T-helper 2 cell treated with Interferon-gamma antibody and Interleukin-4, amounts not matched to agents 5 μg/mL and 100 μg/mL, for 36 hours (primary cell): ENCODE data around the gene ACLY.

Source experiments
- DNase-seq: peaks from one replicate; pipeline ENCODE4 v3.0.0; 2021; ENCODE audit warnings: low spot score
- H3K27ac Mint-ChIP-seq: one replicate; pipeline ENCODE4 v1.8.0; 2021; ENCODE audit warnings: mild to moderate bottlenecking, mixed read lengths
- H3K27me3 Mint-ChIP-seq: one replicate; pipeline ENCODE4 v1.8.0; 2021; ENCODE audit warnings: low read depth, mixed read lengths
- H3K36me3 Mint-ChIP-seq: one replicate; pipeline ENCODE4 v1.8.0; 2021; ENCODE audit warnings: low read depth, mixed read lengths
- H3K4me1 Mint-ChIP-seq: one replicate; pipeline ENCODE4 v1.8.0; 2021; ENCODE audit warnings: low read depth, mixed read lengths
- H3K4me3 Mint-ChIP-seq: one replicate; pipeline ENCODE4 v1.8.0; 2022; ENCODE audit warnings: mild to moderate bottlenecking, moderate library complexity, mixed read lengths
- H3K9me3 Mint-ChIP-seq: one replicate; pipeline ENCODE4 v1.8.0; 2021; ENCODE audit warnings: mixed read lengths

The ACLY gene

DNA sequence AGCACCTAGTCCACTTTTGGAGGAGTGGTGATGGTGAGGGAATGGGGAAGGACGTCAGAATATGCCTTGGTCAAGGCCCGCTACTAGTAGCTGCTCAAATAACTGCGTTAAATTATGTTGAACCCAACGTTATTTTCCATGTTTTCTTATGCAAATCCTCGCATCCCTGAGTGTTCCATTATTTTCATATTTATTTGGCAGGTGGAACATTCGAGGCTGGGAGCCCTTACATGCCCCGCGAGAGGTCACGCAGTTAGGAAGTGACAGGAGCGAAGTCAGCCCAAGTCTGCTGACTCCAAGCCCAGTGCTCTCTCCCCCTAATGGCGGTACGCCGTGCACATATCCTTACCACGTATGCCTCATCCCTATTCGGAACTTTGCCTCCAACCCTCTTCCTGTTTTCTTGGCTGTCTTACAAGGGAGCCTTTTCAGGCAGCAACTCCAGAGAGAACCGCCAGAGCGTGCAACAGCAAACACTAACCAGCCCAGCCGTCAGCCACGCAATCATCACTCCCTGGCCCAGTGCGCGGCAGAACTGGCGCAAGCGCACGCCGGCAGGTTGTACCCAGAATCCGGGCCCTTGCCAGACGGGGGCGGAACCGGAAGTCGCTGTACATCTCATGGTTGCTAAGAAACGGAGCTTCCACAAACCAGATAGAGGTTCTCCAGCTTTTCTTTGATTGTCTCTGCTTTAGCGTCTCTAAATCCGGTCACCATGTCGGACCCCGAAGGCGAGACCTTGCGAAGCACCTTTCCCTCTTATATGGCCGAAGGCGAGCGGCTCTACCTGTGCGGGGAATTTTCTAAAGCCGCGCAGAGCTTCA lies 11.5 kb upstream of the ACLY start, which contains the start of gene ODAD4:
ODAD4 (plus strand) TSS at position 609 of the 824 bp plus-strand sequence; CDS start at position 716, 107 bp downstream.
- H3K4me3 Mint-ChIP-seq, result peak within 1 kb of the TSS; percentile 95
- peaks cover 9% of the 10 kb centered on the region for H3K36me3 Mint-ChIP-seq
- H3K27ac Mint-ChIP-seq, result peak within 1 kb of the TSS; percentile 95
- H3K27me3 Mint-ChIP-seq, result no peaks in the 10 kb centered on the region
- H3K4me1 Mint-ChIP-seq, result peaks cover 45% of the 10 kb centered on the region
- H3K9me3 Mint-ChIP-seq, result no peaks in the 10 kb centered on the region
- DNase-seq, result peak; percentile 97

GRCh38 chr17:41928693-41929251 lies 10.0 kb upstream of the ACLY start:
- Mint-ChIP-seq H3K9me3 (no peaks in the 10 kb centered on the region), H3K4me3 (peak overlapping the region; percentile 95), H3K4me1 (peaks cover 42% of the 10 kb centered on the region), H3K27ac (peak overlapping the region; percentile 95), H3K36me3 (peaks cover 6% of the 10 kb centered on the region), H3K27me3 (no peaks in the 10 kb centered on the region)
- no peak for DNase-seq

- Mint-ChIP-seq H3K4me1 (peaks cover 26% of the 10 kb centered on the region), H3K36me3 (peaks cover 8% of the 10 kb centered on the region), H3K4me3 (no peak overlapping the region), H3K27ac (peak overlapping the region; percentile 31), H3K9me3 (no peaks in the 10 kb centered on the region), H3K27me3 (no peaks in the 10 kb centered on the region)
- DNase-seq, result no peak
These were observed 7.3 kb upstream of the ACLY start for GRCh38 chr17:41925991-41926590.

- Mint-ChIP-seq H3K27ac (no peak overlapping the region), H3K36me3 (peaks cover 11% of the 10 kb centered on the region), H3K27me3 (no peaks in the 10 kb centered on the region), H3K4me3 (no peak overlapping the region), H3K9me3 (no peaks in the 10 kb centered on the region), H3K4me1 (peaks cover 20% of the 10 kb centered on the region)
- no peak for DNase-seq
These were observed 1.8 kb upstream of the ACLY start for GRCh38 chr17:41920580-41920955.

- Mint-ChIP-seq H3K9me3 (no peaks in the 10 kb centered on the region), H3K4me1 (peaks cover 23% of the 10 kb centered on the region), H3K36me3 (peaks cover 13% of the 10 kb centered on the region), H3K27ac (peak overlapping the region; percentile 53), H3K27me3 (no peaks in the 10 kb centered on the region), H3K4me3 (peak overlapping the region; percentile 96)
- no peak for DNase-seq
These were observed 1.3 kb upstream of the ACLY start for GRCh38 chr17:41919840-41920579.

DNA sequence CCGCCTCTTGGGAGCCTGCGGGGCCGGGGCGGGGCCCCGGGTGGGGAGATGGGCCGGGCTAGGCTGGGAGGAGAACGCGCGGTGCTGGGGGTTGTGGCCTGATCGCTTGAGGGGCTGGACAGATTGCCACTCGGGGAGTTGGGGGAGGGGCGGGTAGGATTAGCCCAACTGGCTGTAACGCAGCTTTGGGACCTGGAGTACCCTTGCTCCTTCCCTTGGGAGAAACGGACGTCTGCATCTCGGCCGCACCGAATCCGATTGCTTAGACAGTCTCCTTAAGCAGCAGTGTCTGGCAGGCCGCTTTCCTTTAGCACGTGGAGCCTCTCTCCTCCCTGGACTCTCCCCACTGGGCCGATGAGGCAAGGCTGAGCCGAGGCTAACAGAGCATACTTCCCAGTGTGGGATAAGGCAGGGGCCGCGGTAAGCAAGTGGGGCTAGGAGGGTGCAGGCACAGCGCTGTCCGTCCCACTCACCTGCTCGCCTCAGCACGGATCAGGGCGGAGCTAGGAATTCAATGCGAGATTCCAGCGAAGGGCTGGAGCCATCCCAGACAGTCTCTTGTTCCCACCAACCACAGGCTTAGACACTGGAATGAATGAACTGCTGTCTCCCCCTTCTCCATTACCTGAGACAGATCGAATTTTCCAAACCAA lies 540 bp upstream of the ACLY start:
- DNase-seq, result no peak
- Mint-ChIP-seq H3K36me3 (peaks cover 13% of the 10 kb centered on the region), H3K27ac (peak overlapping the region; percentile 94), H3K4me3 (peak overlapping the region; percentile 96), H3K27me3 (no peaks in the 10 kb centered on the region), H3K4me1 (peaks cover 30% of the 10 kb centered on the region), H3K9me3 (no peaks in the 10 kb centered on the region)

DNA sequence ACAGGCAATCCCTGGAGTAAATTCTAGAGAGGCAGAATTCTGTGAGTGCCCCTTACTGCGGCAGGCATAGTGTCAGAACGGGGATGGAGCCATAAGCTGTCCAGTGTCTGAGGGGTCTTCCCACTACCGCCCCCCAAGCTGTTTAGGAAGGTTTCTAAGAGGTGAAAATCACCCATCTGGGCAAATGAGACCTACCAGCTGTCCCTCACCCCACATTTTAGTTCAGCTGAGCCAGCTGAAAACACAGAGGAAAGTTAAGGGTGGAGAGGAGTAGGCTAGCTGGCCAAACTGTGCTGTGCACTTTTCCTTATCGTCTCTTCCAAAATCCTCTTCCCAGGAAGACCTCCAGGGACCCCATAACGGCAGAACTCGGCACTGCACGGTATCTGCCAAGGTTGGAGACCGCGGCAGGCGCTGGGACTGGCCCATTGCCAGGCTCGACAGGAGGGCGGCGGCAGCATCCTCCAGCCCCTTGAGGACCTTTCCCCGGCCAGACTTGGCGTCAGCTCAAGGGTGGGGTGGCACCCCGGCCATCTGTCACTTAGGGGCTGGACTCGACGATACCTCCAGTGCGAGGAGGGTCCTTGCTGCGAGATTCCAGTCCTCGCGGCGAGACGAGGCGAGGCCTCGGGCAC lies 955 bp downstream of the ACLY start:
- Mint-ChIP-seq H3K4me3 (peak overlapping the region; percentile 96), H3K4me1 (peaks cover 36% of the 10 kb centered on the region), H3K36me3 (peaks cover 23% of the 10 kb centered on the region), H3K27me3 (no peaks in the 10 kb centered on the region), H3K9me3 (no peaks in the 10 kb centered on the region), H3K27ac (peak overlapping the region; percentile 71)
- DNase-seq, result peak; percentile 30

GRCh38 chr17:41917192-41917591 lies 1.6 kb downstream of the ACLY start:
- peak overlapping the region; percentile 96 for H3K4me3 Mint-ChIP-seq
- H3K36me3 Mint-ChIP-seq, result peaks cover 27% of the 10 kb centered on the region
- H3K27me3 Mint-ChIP-seq, result no peaks in the 10 kb centered on the region
- peak overlapping the region; percentile 71 for H3K27ac Mint-ChIP-seq
- peaks cover 36% of the 10 kb centered on the region for H3K4me1 Mint-ChIP-seq
- DNase-seq, result no peak
- no peaks in the 10 kb centered on the region for H3K9me3 Mint-ChIP-seq

DNA sequence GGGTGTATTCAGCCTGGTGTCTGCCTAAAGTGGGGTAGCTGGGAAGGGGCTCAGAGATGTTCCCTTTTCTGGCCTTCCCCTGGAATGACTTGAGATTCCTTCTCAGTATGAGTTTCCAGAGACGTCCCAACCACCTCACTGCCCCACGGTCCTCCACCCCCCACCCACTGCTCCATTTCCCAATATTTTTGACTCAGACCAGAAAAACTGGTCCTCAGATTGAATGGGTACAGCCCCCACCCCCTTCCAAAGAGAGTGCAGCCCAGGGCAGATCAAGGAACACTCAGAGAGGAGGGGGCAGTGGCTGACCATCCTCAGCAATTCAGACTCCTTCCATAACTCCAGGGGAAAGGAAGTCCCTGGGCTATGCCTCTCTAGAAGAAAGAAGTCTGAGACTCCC lies 3.2 kb downstream of the ACLY start:
- Mint-ChIP-seq H3K27me3 (no peaks in the 10 kb centered on the region), H3K9me3 (no peaks in the 10 kb centered on the region), H3K4me3 (peak overlapping the region; percentile 58), H3K27ac (peak overlapping the region; percentile 24), H3K36me3 (peaks cover 41% of the 10 kb centered on the region), H3K4me1 (peaks cover 36% of the 10 kb centered on the region)
- DNase-seq, result no peak

- DNase-seq, result no peak
- Mint-ChIP-seq H3K4me3 (no peak overlapping the region), H3K4me1 (peaks cover 34% of the 10 kb centered on the region), H3K27ac (no peak overlapping the region), H3K9me3 (no peaks in the 10 kb centered on the region), H3K36me3 (peaks cover 46% of the 10 kb centered on the region), H3K27me3 (no peaks in the 10 kb centered on the region)
These were observed 3.7 kb downstream of the ACLY start for GRCh38 chr17:41915020-41915419.

GRCh38 chr17:41914358-41914766 lies 4.4 kb downstream of the ACLY start:
- Mint-ChIP-seq H3K4me3 (no peak overlapping the region), H3K9me3 (no peaks in the 10 kb centered on the region)

GRCh38 chr17:41913798-41914197 lies 5.0 kb downstream of the ACLY start:
- Mint-ChIP-seq H3K4me1 (peaks cover 26% of the 10 kb centered on the region), H3K4me3 (no peak overlapping the region), H3K27me3 (no peaks in the 10 kb centered on the region), H3K27ac (peak overlapping the region; percentile 43), H3K9me3 (no peaks in the 10 kb centered on the region), H3K36me3 (peaks cover 54% of the 10 kb centered on the region)
- no peak for DNase-seq

More at GRCh38 chr17:41914358-41914766, 4.4 kb downstream of the ACLY start:
- H3K36me3 Mint-ChIP-seq, result peaks cover 53% of the 10 kb centered on the region
- no peak for DNase-seq
- H3K27me3 Mint-ChIP-seq, result no peaks in the 10 kb centered on the region
- peaks cover 28% of the 10 kb centered on the region for H3K4me1 Mint-ChIP-seq
- no peak overlapping the region for H3K27ac Mint-ChIP-seq

GRCh38 chr17:41912925-41913324 lies 5.8 kb downstream of the ACLY start:
- Mint-ChIP-seq H3K4me3 (no peak overlapping the region), H3K27ac (no peak overlapping the region), H3K4me1 (peaks cover 26% of the 10 kb centered on the region), H3K9me3 (no peaks in the 10 kb centered on the region), H3K36me3 (peaks cover 58% of the 10 kb centered on the region), H3K27me3 (no peaks in the 10 kb centered on the region)
- DNase-seq, result no peak
